Measurements from ENCODE around the gene RGS9.
"Not testable (repeated sequence)": the region's sequence is repeated elsewhere in the genome, so short reads cannot be mapped to it uniquely, and the experiment has no call there.

Gene RGS9

DNA sequence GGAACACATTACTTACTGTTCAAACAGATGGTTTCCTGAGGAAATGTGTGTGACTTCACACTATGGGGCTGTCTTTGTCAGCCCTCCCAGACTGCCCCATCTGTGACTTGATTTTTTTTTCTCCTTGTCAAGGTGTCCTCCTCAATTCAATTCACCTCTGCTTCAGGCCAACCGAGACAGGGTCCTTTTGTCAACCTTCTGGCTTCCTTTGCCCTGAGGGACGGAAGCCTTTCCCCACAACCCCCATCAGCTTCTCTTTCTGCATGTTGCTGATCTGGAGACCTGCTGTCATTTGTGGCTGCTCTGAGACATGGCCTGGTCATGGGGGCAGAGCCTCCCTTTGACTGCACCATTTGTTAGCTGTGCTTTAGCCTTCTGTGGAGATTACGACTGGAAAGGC is 21.3 kb upstream of the RGS9 start:
- DNase-seq (ENCODE audit: low spot score) = no peak

- not testable (repeated sequence) for DNase-seq (ENCODE audit: low spot score)
Measured at GRCh38 chr17:65116515-65116914, 20.7 kb upstream of the RGS9 start.

DNA sequence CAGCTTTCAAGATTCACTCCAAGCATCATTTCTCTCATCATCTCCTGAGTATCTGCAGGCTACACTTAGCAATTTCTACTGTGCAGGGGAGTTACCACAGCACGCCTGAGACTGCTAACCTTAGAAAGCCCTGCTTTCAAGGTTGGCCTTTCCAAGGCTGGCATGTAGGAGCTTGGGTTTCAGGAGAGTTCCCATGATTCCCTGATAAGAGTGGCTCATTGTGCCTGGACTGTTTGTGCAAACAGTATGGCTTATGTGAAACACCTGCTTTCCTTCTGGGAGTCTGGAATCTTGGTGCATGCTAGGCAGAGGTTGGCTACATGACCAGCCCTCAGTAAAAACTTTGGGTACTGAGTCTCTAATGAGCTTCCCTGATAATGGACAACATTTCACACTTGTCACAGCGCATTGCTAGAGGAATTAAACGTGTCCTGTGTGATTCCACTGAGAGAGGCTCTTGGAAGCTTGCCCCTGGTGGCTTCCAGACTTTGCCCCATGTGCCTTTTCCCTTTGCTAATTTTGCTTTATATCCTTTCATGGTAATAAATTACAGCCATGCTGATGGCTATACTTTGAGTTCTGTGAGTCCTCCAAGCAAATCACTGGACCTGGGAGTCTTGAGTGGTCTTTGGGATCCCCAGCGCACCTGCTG is 19.7 kb upstream of the RGS9 start:
- DNase-seq (ENCODE audit: low spot score) = no peak

- peak; percentile 59 for DNase-seq (ENCODE audit: low spot score)
Measured at GRCh38 chr17:65121368-65121767, 15.8 kb upstream of the RGS9 start.

DNA sequence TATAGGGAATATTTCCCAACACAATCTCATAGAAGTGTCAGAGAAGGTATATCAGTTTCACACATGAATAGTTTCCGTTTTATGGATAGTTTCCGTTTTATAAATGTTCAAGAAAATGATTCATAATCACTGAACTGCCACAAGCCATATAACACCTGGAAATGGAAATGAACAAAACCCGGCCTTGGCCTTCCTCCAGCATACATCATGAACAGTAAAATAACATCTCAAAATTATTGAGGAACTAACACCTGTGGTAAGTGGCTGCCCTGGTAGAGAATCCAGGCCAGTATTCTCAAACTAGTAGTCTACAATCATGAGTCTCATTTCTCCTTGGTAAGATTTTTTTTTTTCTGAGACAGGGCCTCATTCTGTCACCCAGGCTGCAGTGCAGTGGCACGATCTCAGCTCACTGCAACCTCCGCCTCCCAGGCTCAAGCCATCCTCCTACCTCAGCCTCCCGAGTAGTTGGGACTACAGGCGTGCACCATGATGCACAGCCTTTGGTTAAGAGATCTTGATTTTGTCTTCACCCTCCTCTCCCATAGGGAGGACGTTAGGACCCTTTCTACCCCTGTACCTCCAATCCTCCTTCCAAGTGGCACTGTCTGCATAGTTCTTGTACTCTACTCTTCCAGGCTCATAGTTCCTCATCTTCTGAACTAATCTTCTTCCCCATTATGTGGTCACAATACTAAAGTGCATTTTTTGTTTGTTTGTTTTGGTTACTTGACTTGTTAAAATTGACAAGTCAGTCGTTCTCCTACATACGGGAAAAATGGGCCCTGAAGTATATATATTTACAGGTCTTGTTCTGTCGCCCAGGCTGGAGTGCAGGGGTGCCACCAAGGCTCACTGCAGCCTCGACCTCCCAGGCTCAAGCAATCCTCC is 15.0 kb upstream of the RGS9 start:
- DNase-seq (ENCODE audit: low spot score) = peak; percentile 18

GRCh38 chr17:65122836-65123756 is 14.1 kb upstream of the RGS9 start:
- peak; percentile 91 for DNase-seq (ENCODE audit: low spot score)

- DNase-seq (ENCODE audit: low spot score) = no peak
Measured at GRCh38 chr17:65123757-65124675, 13.2 kb upstream of the RGS9 start.

DNA sequence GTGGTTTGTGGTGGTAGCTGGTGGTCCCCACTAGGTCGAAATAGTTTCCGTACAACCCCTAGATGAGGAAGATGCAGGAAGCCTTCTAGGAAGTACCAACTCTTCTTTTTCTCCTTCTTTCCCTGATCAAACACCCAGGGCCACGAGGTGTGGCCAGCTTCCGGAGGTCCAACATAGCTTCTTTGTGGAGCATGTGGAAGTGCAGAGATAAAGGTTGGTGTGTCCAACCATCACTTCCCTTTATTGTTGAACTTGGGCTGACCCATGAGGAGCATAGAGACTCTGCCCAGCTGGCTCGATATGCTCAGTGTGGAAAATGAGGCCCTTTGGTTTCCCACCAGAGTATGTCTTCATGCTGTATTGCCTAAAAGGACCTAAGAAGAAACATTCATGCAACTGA is 6.3 kb upstream of the RGS9 start:
- DNase-seq (ENCODE audit: low spot score) = no peak

DNA sequence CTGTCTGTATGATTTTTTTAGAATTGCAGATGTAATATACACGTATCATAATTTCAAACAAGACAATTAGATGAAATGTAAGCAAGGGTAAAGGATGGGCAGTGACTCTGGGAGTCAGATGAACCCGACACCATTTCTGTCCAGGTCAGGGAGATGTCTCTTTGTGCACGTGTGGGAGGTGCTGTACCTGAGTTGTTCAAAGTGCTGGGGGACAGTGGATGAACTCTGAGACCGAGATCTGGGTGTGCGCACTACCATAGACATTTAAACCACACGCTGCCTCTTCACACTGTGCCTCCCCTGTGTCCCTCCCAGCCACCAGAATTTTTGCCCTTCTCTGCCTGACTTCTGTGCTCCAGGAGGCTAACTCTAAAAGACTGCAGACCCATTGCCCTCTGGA is 5.9 kb upstream of the RGS9 start:
- DNase-seq (ENCODE audit: low spot score) = no peak

GRCh38 chr17:65131946-65132345 is 5.2 kb upstream of the RGS9 start:
- DNase-seq (ENCODE audit: low spot score) = no peak

DNA sequence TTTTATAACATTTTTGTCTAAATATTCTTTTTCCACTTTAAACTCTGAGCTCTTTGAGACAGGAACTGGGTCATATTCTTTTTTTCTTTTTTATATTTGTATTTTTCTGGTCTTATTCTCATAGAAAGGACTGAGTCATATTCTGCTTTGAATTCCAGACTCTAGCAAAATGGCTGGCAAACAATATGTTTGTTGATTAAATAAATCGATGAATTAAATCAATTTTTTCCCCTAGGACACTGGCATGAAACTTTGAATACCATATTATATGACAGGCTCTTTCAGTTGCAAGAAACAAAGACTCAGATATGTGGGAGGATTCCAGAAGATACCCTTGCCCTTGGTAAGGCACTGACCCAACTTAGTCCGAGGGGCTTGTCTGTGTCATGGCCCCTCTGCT is 3.1 kb upstream of the RGS9 start:
- no peak for DNase-seq (ENCODE audit: low spot score)

DNA sequence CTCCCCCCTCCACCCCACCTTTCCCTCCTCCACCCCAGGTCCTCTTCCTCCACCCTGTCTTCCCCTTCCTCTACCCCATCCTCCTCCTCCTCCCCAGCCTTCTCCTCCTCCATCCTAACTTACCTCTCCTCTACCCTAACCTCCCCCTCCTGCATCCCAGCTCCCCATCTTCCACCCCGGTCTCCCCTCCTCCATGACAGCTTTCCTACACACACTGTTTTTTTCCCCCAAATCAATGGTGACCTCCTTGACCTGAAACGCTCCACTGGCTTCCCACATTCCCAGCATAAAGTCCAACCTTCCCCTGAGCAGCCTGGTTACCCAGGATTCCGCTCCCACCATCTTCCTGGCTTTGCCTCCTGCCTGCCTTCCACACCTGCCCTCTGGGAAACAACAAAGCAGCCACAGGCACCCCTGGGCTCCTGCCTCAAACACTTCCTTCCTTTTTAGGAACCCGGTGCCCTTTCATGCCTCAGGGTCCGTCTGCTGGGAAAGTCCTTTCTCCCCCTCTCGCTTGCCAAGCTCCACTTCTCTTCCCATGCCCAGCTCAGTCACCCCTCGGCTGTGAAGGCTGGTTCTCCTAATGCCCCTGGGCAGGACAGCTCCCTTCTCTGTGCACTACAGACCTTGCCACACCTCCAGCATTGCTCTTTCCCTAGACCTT is 2.1 kb downstream of the RGS9 start:
- DNase-seq (ENCODE audit: low spot score) = no peak

GRCh38 chr17:65142247-65142646 is 5.1 kb downstream of the RGS9 start:
- DNase-seq (ENCODE audit: low spot score) = no peak

- DNase-seq (ENCODE audit: low spot score) = no peak
Measured at GRCh38 chr17:65143889-65144604, 6.9 kb downstream of the RGS9 start.

- no peak for DNase-seq (ENCODE audit: low spot score)
Measured at GRCh38 chr17:65145743-65146142, 8.6 kb downstream of the RGS9 start.

DNA sequence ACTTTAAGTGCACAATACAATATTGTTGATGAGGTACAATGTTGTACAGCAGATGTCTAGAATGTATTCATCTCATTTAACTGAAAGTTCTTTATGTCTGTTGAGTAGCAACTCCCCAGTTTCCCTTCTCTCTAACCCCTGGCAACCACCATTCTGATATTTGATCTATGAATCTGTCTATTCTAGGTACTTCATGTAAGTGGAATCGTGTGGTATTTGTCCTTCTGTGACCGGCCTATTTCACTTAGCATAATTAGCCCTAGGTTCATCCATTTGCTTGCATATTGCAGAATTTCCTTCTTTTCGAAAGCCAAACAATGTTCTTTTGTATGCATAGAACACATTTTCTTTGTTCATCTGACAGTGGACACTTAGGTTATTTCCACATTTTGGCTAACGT is 10.8 kb downstream of the RGS9 start:
- DNase-seq (ENCODE audit: low spot score) = no peak

DNA sequence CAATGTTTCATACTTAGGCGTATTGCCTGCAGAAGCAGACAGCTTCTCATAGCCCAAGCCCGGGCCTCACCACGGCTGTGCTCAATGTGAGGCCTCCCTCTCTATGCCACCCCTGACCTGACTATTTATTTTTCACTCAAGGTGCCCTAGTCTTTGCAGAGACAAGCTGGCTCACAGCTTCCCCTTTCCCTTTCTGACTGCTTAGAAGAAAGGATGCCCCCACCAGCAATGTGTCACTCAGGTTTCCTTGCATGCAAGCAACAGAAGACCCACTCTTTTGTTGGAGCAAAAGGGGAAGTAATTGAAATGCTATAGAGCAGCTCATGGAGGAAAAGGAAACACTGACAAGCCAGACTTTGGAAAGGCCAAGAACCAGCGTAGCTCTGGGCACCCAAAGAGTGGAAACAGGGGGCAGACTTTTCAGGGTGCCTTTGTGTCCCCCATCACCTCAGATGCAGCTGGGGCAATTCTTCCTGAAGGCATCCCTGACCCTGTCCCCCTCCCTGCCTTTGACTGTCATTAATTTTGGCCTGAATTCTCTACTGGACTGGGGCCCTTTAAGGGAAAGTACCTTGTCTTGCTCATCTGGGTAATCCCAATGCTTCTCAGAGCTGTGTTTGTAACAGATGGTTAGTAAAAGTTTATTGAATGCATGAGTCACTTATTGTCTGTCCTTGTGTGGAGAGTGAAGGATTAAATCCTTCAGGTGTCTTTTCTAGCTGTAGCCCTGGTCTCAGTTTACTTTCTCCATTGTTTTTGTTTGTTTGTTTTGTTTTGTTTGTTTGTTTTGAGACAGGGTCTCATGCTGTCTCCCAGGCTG is 17.8 kb downstream of the RGS9 start:
- peak; percentile 26 for DNase-seq (ENCODE audit: low spot score)

GRCh38 chr17:65155622-65156021 is 18.5 kb downstream of the RGS9 start:
- DNase-seq (ENCODE audit: low spot score) = no peak

- no peak for DNase-seq (ENCODE audit: low spot score)
Measured at GRCh38 chr17:65156185-65156834, 19.1 kb downstream of the RGS9 start.
